Lower leg skin (tissue), 4 donors: ENCODE results near the gene FRAS1. TPM values are rescaled to one million over a fixed set of nuclear protein-coding genes. Genes with fewer than 3 reads are reported as not detected.

Experiments
- DNase-seq, 2 donors: peaks; one replicate each; pipeline ENCODE4 v3.0.0-alpha.2; 2019; ENCODE audit warnings: low spot score in 2 of 2
- H3K4me3 ChIP-seq: fragments of 200-600 bp; sonication (generic); 2 replicates; pipeline ENCODE4 v1.5.1; 2017; ENCODE audit warnings: mild to moderate bottlenecking, low read depth; ENCODE audit not compliant: poor library complexity, severe bottlenecking
- POLR2A ChIP-seq, 2 donors: fragments of 450-650 bp; IDR thresholded peaks; one replicate each; pipeline ENCODE4 v1.6.1; 2016 to 2017; ENCODE audit warnings: antibody characterized with exemption in 2 of 2, mild to moderate bottlenecking in 1 of 2, moderate library complexity in 1 of 2
- WGBS, 2 donors: methylation state at CpG; one replicate each; pipeline ENCODE4 v1.1.5; 2018; 5-methylcytosine and 5-hydroxymethylcytosine counted together
- intact Hi-C: fragments of 100-400 bp; cut with DNase I; formaldehyde crosslinking; loops from one replicate; pipeline ENCODE4 v1.15.0; 2023; ENCODE audit warnings: low total_unique reads
- total RNA-seq, 4 donors: library from RNA; depleted of rRNA; stranded (reverse); fragments of >200 nt; gene quantifications; one replicate each; pipeline ENCODE4 v1.1.0, GENCODE V29; 2016
- TF ChIP-seq, protein P1 (sequence below), 3 donors: fragments of 450-650 bp; IDR thresholded peaks; one replicate each; pipeline ENCODE4 v1.5.1; 2016; ENCODE audit warnings: antibody characterized with exemption in 3 of 3, mild to moderate bottlenecking in 3 of 3, moderate library complexity in 2 of 3

The FRAS1 gene
- total RNA-seq, 4 donors from 2014 or later: 0.83 to 5.3 (median 3.0) TPM

DNA sequence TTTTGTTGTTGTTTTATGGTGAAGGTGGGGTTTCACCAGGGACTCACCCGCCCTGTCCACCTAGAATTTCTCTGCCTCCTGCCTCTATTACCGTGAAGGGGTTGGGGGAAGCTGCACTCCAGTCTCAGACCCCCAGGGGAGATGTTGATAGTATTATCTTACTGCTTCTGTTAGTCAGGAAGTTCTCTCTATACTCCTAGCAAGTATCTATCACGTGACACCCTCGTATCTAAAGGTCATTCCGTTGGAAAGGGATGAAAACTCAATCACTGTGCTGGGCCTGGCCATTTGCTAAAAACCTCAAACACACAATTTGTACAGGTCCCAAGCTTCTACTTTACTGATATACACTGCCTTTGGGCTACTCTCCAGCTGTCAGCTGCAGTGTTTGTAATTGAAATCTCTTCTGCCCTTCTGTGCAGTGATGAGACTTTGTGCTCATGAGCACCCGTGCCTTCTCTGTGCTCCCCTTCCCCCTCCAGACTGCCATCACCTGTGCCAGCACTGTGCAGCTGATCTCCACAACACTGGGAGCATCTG, 306.0 kb downstream of the FRAS1 start:
- no peak overlapping the region for H3K4me3 ChIP-seq
- intact Hi-C loops: no loop called here
- no peak for DNase-seq
- 84 to 86% methylated on average over 6 of the region's 6 CpGs for WGBS, 2 donors
- TF ChIP-seq, protein P1, sequence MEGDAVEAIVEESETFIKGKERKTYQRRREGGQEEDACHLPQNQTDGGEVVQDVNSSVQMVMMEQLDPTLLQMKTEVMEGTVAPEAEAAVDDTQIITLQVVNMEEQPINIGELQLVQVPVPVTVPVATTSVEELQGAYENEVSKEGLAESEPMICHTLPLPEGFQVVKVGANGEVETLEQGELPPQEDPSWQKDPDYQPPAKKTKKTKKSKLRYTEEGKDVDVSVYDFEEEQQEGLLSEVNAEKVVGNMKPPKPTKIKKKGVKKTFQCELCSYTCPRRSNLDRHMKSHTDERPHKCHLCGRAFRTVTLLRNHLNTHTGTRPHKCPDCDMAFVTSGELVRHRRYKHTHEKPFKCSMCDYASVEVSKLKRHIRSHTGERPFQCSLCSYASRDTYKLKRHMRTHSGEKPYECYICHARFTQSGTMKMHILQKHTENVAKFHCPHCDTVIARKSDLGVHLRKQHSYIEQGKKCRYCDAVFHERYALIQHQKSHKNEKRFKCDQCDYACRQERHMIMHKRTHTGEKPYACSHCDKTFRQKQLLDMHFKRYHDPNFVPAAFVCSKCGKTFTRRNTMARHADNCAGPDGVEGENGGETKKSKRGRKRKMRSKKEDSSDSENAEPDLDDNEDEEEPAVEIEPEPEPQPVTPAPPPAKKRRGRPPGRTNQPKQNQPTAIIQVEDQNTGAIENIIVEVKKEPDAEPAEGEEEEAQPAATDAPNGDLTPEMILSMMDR (IDR thresholded peaks at IDR 0.05): no peak
- TF ChIP-seq POLR2A (IDR thresholded peaks at IDR 0.05): no peak

DNA sequence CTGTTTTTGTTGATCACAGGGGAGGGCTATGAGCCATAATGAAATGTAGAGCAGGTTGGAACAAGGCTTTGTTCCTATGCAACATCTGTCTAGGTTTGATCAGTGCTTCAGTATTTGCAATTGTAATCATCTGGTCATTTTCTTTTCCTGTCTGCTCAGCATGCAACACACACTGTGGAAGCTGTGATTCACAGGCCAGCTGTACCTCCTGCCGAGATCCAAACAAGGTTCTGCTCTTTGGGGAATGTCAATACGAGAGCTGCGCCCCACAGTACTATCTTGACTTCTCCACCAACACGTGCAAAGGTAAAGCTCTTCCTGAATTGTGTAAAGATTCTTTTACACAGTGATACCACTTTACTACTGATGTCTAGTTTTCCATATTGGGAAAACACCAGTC, 312.6 kb downstream of the FRAS1 start:
- intact Hi-C loops: no loop called here
- no peak for DNase-seq
- WGBS, 2 donors: 68 to 77% methylated on average over 4 of the region's 4 CpGs
- TF ChIP-seq POLR2A (IDR thresholded peaks at IDR 0.05): no peak
- TF ChIP-seq, protein P1 (IDR thresholded peaks at IDR 0.05): no peak
- no peak overlapping the region for H3K4me3 ChIP-seq

DNA sequence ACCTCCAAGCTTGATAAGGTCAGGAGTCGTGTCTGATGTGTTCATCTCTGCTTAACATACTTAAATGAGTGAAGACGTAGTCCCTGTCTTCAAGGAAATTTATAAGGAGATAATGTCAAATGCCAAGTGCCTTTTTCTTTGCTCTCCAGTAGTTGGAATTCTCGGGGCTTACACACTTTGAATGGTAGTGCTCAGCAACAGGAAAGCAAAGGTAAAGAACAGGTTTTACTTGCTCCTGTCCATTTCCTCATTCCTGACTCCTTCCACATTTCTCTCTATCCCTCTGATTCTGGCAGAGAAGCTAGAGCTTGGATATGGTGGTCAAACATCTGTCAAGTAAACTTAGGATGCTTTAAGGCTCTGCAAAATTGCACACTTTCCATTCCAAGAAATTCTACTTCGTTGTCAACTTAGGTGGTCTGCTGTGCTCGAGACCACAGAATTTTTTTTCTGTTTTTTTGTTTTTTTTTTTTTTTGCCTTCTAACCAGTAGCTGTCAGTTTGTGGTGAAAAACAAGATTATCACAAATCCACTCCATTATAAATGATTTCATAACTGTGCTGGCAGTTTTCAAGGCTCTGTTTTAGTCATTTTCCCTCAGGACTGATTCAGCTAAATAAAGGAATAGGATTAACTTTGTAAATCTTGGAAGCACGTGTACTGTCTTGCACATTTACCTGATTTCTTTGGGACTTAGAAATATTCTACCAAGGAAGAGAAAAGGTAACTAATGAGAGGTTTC, 313.7 kb downstream of the FRAS1 start:
- intact Hi-C loops: no loop called here
- 36 to 44% methylated on average over 6 of the region's 6 CpGs for WGBS, 2 donors
- DNase-seq: no peak
- no peak for TF ChIP-seq POLR2A (IDR thresholded peaks at IDR 0.05)
- TF ChIP-seq, protein P1 (IDR thresholded peaks at IDR 0.05): no peak
- no peak overlapping the region for H3K4me3 ChIP-seq

DNA sequence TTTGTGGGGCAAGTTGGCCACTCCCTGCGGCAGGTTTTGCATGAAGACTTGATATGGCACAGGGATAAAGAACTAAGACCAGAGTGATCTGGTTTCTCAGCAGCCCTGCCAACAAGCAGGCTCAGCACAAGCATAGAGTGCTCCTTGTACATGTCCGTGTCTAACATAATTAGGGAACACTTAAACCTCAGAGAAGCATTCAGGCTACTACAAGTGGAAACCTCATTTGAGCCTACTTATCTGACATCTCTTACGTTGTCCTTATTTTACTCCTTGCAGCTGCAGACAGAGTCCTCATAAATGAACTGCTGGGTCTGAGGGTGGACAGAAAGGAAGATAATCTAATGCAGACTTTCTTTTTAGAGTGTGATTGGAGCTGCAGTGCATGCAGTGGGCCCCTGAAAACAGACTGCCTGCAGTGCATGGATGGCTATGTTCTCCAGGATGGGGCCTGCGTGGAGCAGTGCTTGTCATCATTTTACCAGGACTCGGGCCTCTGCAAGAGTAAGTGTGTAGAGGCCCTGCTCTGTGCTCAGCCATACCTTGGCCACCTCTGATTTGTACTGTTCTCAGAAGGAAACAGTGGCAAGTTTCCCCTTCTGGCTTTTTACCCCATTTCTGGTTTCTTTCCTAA, 315.3 kb downstream of the FRAS1 start:
- TF ChIP-seq POLR2A (IDR thresholded peaks at IDR 0.05): no peak
- TF ChIP-seq, protein P1 (IDR thresholded peaks at IDR 0.05): no peak
- WGBS, 2 donors: 67 to 77% methylated on average over 5 of the region's 5 CpGs

DNA sequence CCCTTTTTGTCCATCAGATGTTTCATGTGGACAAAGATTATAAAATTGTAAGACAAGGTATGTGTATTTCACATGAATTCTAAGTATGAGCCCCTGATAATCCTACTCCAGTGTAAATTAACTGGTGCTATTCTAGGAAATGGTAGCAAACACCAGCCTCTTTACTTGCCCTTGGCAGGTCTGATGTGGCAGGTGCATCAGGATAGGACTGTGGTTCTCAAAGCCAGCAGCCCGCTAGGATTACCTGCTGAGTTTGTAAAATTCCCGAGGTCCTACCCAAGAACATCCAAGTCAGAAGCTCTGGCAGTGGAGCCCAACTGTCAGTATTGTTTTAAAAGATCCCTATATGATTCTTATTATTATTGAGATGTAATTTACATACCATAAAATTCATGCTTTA, 320.4 kb downstream of the FRAS1 start:
- DNase-seq: no peak
- H3K4me3 ChIP-seq: no peak overlapping the region
- TF ChIP-seq, protein P1 (IDR thresholded peaks at IDR 0.05): no peak
- TF ChIP-seq POLR2A (IDR thresholded peaks at IDR 0.05): no peak
- intact Hi-C loops: no loop called here
- WGBS, 2 donors: 86 to 98% methylated on average over 2 of the region's 2 CpGs

More for the DNA sequence above, 315.3 kb downstream of the FRAS1 start:
- intact Hi-C loops: no loop called here
- DNase-seq: no peak
- no peak overlapping the region for H3K4me3 ChIP-seq
